K562 (cell line): ENCODE measurements around the gene ST6GALNAC3. TPM values are rescaled to one million over a fixed set of nuclear protein-coding genes. Genes with fewer than 3 reads are reported as not detected.
A peak's percentile ranks its signal among the peaks of the same experiment; 100 is the strongest.

Experiments used
- ATAC-seq: fragments of 200-7000 bp; cut with Tn5 transposase; 3 replicates; pipeline ENCODE4 v1.9.1; 2020; ENCODE audit warnings: moderate library complexity
- BruUV-seq: library from RNA; stranded (reverse); fragments of 400-500 nt; replicated peaks from 2 replicates; lab custom pipeline; 2021; lab: Mats Ljungman, UMichigan
- CTCF ChIA-PET: fragments of 300-600 bp; formaldehyde crosslinking; extraction: SDS; loops from one replicate; lab custom pipeline; 2021; ENCODE audit warnings: low intra/inter-chr PET ratio; lab: Yijun Ruan, JAX
- POLR2A ChIA-PET: fragments of 300-600, 350-650 bp; sonication (Branson Sonifier 250); formaldehyde crosslinking; extraction: SDS; loops from one replicate; lab custom pipeline; 2021; ENCODE audit warnings: antibody characterized with exemption, inconsistent platforms; lab: Yijun Ruan, JAX
- DNase-seq, 4 experiments: peaks; one replicate each; pipeline versions ENCODE4 v3.0.0 to v3.0.0-alpha.2; 2011 to 2018; ENCODE audit warnings: low spot score in 3 of 4, mixed read lengths in 3 of 4; ENCODE audit errors: extremely low read depth in 1 of 4
- FAIRE-seq: peaks from 2 replicates; lab custom pipeline; 2011; peaks lifted over from hg19 to GRCh38; lab: Jason Lieb, UNC
- H2AFZ ChIP-seq: 2 replicates; pipeline ENCODE4 v1.6.0; 2011; ENCODE audit warnings: low read depth, low read length, control low read depth, inconsistent platforms
- H3K27ac ChIP-seq: fragments of 200-600 bp; 3 replicates; pipeline ENCODE4 v1.8.0; 2011; ENCODE audit warnings: low read depth, mild to moderate bottlenecking, control low read depth, inconsistent platforms, low read length, moderate library complexity, mixed read lengths; ENCODE audit errors: extremely low read depth
- H3K27me3 ChIP-seq, 2 experiments: fragments of 300-600 bp in 1 of 2; 2 replicates in 1 of 2; 3 replicates in 1 of 2; pipeline versions ENCODE4 v1.6.0 to v1.8.0; 2011; ENCODE audit warnings: inconsistent platforms in 2 of 2, low read length in 2 of 2, mild to moderate bottlenecking in 1 of 2, mixed read lengths in 1 of 2, moderate library complexity in 1 of 2; ENCODE audit not compliant: control insufficient read depth in 2 of 2, insufficient read depth in 2 of 2
- H3K36me3 ChIP-seq: fragments of 300-600 bp; 3 replicates; pipeline ENCODE4 v1.8.0; 2011; ENCODE audit warnings: mild to moderate bottlenecking, low read length, inconsistent platforms; ENCODE audit not compliant: control insufficient read depth, insufficient read depth
- H3K4me1 ChIP-seq, 2 experiments: fragments of 200-600 bp in 1 of 2; replicated peaks in 1 of 2; 2 replicates in 1 of 2; 3 replicates in 1 of 2; pipeline versions ENCODE4 v1.5.1 to v1.8.0; 2011; ENCODE audit warnings: inconsistent platforms in 2 of 2, low read length in 2 of 2, mild to moderate bottlenecking in 1 of 2, mixed read lengths in 1 of 2, moderate library complexity in 1 of 2; ENCODE audit not compliant: control insufficient read depth in 2 of 2, insufficient read depth in 2 of 2
- H3K4me2 ChIP-seq: 2 replicates; pipeline ENCODE4 v1.6.1; 2011; ENCODE audit warnings: low read length, control low read depth, inconsistent platforms, mixed read lengths; ENCODE audit not compliant: insufficient read depth
- H3K4me3 ChIP-seq: fragments of 200-600 bp; sonication (generic), shearing (Covaris generic); 2 replicates; pipeline ENCODE4 v1.5.1; 2016; ENCODE audit warnings: control low read depth, inconsistent platforms
- H3K79me2 ChIP-seq: fragments of 200-600 bp; 3 replicates; pipeline ENCODE4 v1.8.0; 2011; ENCODE audit warnings: low read length, inconsistent platforms; ENCODE audit not compliant: control insufficient read depth, insufficient read depth
- H3K9ac ChIP-seq, 2 experiments: 2 replicates each; pipeline versions ENCODE4 v1.6.0 to v1.6.1; 2011; ENCODE audit warnings: low read depth in 2 of 2, low read length in 2 of 2, control low read depth in 1 of 2, inconsistent platforms in 1 of 2, mild to moderate bottlenecking in 1 of 2, mixed read lengths in 1 of 2; ENCODE audit not compliant: insufficient read depth in 1 of 2
- H3K9me1 ChIP-seq: one replicate; pipeline ENCODE4 v1.6.0; 2011; ENCODE audit warnings: inconsistent platforms, mild to moderate bottlenecking, low read length, moderate library complexity; ENCODE audit not compliant: control insufficient read depth, insufficient read depth
- H3K9me3 ChIP-seq: replicated peaks from 2 replicates; pipeline ENCODE4 v1.5.1; 2011; ENCODE audit warnings: low read depth, low read length, inconsistent platforms; ENCODE audit not compliant: control insufficient read depth, insufficient read depth
- H4K20me1 ChIP-seq: replicated peaks from 2 replicates; pipeline ENCODE4 v1.6.1; 2011; ENCODE audit warnings: low read length, inconsistent platforms, mixed read lengths; ENCODE audit not compliant: control insufficient read depth, insufficient read depth
- ILK ChIP-seq: fragments of 450-650 bp; IDR thresholded peaks from 2 replicates; pipeline ENCODE4 v1.6.1; 2016; ENCODE audit warnings: missing genetic modification characterization, low read depth, mild to moderate bottlenecking, missing compliant biosample characterization, moderate library complexity, borderline replicate concordance
- NCOA2 ChIP-seq, 2 experiments: fragments of 450-650 bp; IDR thresholded peaks; 2 replicates each; pipeline ENCODE4 v1.6.1; 2018; ENCODE audit warnings: mild to moderate bottlenecking in 2 of 2, moderate library complexity in 1 of 2; ENCODE audit not compliant: partially characterized antibody in 2 of 2
- NFIC ChIP-seq: fragments of 450-650 bp; IDR thresholded peaks from 2 replicates; pipeline ENCODE4 v1.6.1; 2017; ENCODE audit warnings: mild to moderate bottlenecking, inconsistent platforms
- RERE ChIP-seq: sonication (generic); formaldehyde crosslinking; IDR thresholded peaks from 2 replicates; pipeline ENCODE4 v1.8.0; 2023; ENCODE audit warnings: missing genetic modification reagents, mild to moderate bottlenecking, borderline replicate concordance
- ZNF174 ChIP-seq: fragments of 250-450 bp; sonication (Bioruptor Pico); IDR thresholded peaks from 2 replicates; pipeline ENCODE4 v1.4.0; 2020; ENCODE audit warnings: mild to moderate bottlenecking
- WGBS: fragments of 100-300 bp; shearing (Covaris generic); methylation state at CpG from one replicate; pipeline ENCODE4 v1.1.6; 2016; ENCODE audit warnings: low coverage, mixed read lengths; ENCODE audit not compliant: insufficient coverage; ENCODE audit errors: missing lambda C conversion rate; 5-methylcytosine and 5-hydroxymethylcytosine counted together
- in situ Hi-C: fragments of 300-500 bp; cut with MboI; formaldehyde crosslinking; loops from 4 replicates; pipeline ENCODE4 v1.15.0; 2018; ENCODE audit warnings: inconsistent platforms, mixed read lengths
- intact Hi-C: fragments of 100-400 bp; cut with micrococcal nuclease; formaldehyde crosslinking; loops from 2 replicates; pipeline ENCODE4 v1.14.2; 2022
- polyA plus RNA-seq, 8 experiments: library from polyadenylated mRNA; depleted of rRNA in 4 of 8; stranded (reverse) in 5 of 8; unstranded in 3 of 8; fragments of >200 nt; fragmentation: Nextera tagmentation in 2 of 8; fragmentation: Illumina TruSeq in 1 of 8; extraction: Ambion mirVana in 2 of 8; extraction: Trizol in 1 of 8; gene quantifications; 2 replicates each; pipeline versions ENCODE4 v1.2.1 to v1.2.3, GENCODE V29; 2011 to 2014; ENCODE audit warnings: inconsistent platforms in 1 of 8, missing spikeins in 1 of 8
- total RNA-seq, 7 experiments: library from RNA; depleted of rRNA in 6 of 7; stranded (reverse); fragments of >200 nt in 6 of 7; fragmentation: Illumina TruSeq in 2 of 7; extraction: Trizol in 2 of 7; gene quantifications; 2 replicates each; pipeline versions ENCODE4 v1.2.1 to v1.2.3, GENCODE V29; 2011 to 2021; ENCODE audit warnings: low replicate concordance in 1 of 7

ST6GALNAC3 gene
- total and polyA plus RNA-seq, 9 of the 15 experiments (the other 6 are each of a cell fraction or from before 2014, with no cell fraction given), result 0.04 to 0.29 (median 0.18) TPM; not detected in 6

DNA sequence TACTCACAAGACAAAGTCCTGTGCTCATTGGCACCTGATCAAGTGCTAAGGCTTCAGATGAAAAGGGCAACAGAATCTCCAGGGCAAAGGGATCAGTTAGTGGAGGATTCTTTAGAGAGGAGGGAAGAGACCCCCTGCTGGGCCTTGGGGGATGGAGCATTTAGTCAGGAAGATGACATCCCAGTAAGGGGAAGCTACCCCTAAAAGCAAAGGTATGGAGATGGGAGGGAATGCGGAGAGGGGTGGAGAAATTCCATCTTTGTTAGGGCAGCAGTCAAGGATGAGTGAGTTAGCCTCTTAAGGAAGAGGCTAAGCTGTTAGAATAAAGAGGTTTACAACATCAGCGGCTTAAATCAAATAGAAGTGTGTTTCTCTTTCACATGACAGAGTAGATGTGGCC lies 67.4 kb downstream of the ST6GALNAC3 start (continued):
- TF ChIP-seq ILK (no peak), NCOA2 (IDR thresholded peaks at IDR 0.05; ENCODE audit: partially characterized antibody in 2 of 2) (no peak), ZNF174 (CRISPR knock-in tag) (no peak)
- TF ChIP-seq, all 486 proteins: peak for 0

- TF ChIP-seq NFIC, result peak; percentile 30; the same call in 1 of the 2 replicates
- no peak for TF ChIP-seq RERE (CRISPR knock-in tag)
- TF ChIP-seq, all 486 proteins: peak for 1
- no peak for DNase-seq
- no peaks in the 10 kb centered on the region for H4K20me1 ChIP-seq
- H3K36me3 ChIP-seq, result no peaks in the 10 kb centered on the region
- POLR2A ChIA-PET, result no interaction called here
- no peak overlapping the region for H3K27ac ChIP-seq
- WGBS, result 0% methylated on average over 5 of the region's 5 CpGs
- H3K4me3 ChIP-seq, result no peak overlapping the region
- no peaks in the 10 kb centered on the region for H3K9me3 ChIP-seq
- no peak overlapping the region for H3K4me2 ChIP-seq
- CTCF ChIA-PET, result no interaction called here
- BruUV-seq, result no TSS peak
- FAIRE-seq, result no peak
- H2AFZ ChIP-seq, result no peak overlapping the region
- intact Hi-C loops, result no loop called here
- H3K79me2 ChIP-seq, result no peaks in the 10 kb centered on the region
- no peak overlapping the region for H3K9ac ChIP-seq
- no peaks in the 10 kb centered on the region for H3K9me1 ChIP-seq
- H3K4me1 ChIP-seq, result no peaks in the 10 kb centered on the region
- H3K27me3 ChIP-seq, result no peaks in the 10 kb centered on the region
- in situ Hi-C loops, result no loop called here
- no peak for ATAC-seq
Measured at GRCh38 chr1:76142771-76143540, 68.4 kb downstream of the ST6GALNAC3 start.
